Gastroesophageal sphincter (tissue), 4 donors: ENCODE results near the gene KMT2C. TPM values are rescaled to one million over a fixed set of nuclear protein-coding genes. Genes with fewer than 3 reads are reported as not detected.
"Not testable (repeated sequence)": the region's sequence is repeated elsewhere in the genome, so short reads cannot be mapped to it uniquely, and the experiment has no call there.

Experiments used
- ATAC-seq: fragments of 150-250 bp; one replicate; pipeline ENCODE4 v1.9.1; 2016; ENCODE audit warnings: mild to moderate bottlenecking, moderate library complexity
- H3K27ac ChIP-seq, 4 donors: fragments of 200-600 bp; sonication (generic) in 3 of 4; 1 replicate in 3 of 4; 2 replicates in 1 of 4; pipeline ENCODE4 v1.5.1; 2016 to 2019
- H3K27me3 ChIP-seq: fragments of 200-600 bp; sonication (generic); one replicate; pipeline ENCODE4 v1.5.1; 2019
- H3K36me3 ChIP-seq, 2 donors: fragments of 200-600 bp; sonication (generic); one replicate each; pipeline ENCODE4 v1.5.1; 2019; ENCODE audit warnings: control low read depth in 1 of 2
- H3K4me1 ChIP-seq, 3 donors: fragments of 200-600 bp; sonication (generic); 1 replicate in 2 of 3; 2 replicates in 1 of 3; pipeline ENCODE4 v1.5.1; 2016 to 2019; ENCODE audit warnings: control low read depth in 2 of 3
- H3K4me3 ChIP-seq, 2 donors: fragments of 200-600 bp; sonication (generic); one replicate each; pipeline ENCODE4 v1.5.1; 2019; ENCODE audit warnings: mild to moderate bottlenecking in 1 of 2, moderate library complexity in 1 of 2
- H3K9me3 ChIP-seq, 3 donors: fragments of 200-600 bp; sonication (generic); one replicate each; pipeline ENCODE4 v1.5.1; 2017 to 2019; ENCODE audit warnings: control low read depth in 2 of 3
- CTCF ChIP-seq, 4 experiments: fragments of 200-600 bp in 2 of 4; fragments of 450-650 bp in 2 of 4; sonication (generic) in 1 of 4; IDR thresholded peaks; one replicate each; pipeline ENCODE4 v1.5.1; 2017 to 2019; ENCODE audit warnings: antibody characterized with exemption in 4 of 4, mild to moderate bottlenecking in 2 of 4, moderate library complexity in 2 of 4
- EP300 ChIP-seq: sonication (generic); formaldehyde crosslinking; IDR thresholded peaks from one replicate; pipeline ENCODE4 v1.6.1; 2017; ENCODE audit warnings: antibody characterized with exemption, mild to moderate bottlenecking
- POLR2A ChIP-seq, 2 donors: fragments of 450-650 bp; IDR thresholded peaks; one replicate each; pipeline ENCODE4 v1.6.1; 2017; ENCODE audit warnings: antibody characterized with exemption in 2 of 2, mild to moderate bottlenecking in 2 of 2, moderate library complexity in 1 of 2
- POLR2AphosphoS5 ChIP-seq: sonication (generic); formaldehyde crosslinking; IDR thresholded peaks from one replicate; pipeline ENCODE4 v1.6.1; 2017; ENCODE audit warnings: antibody characterized with exemption
- WGBS, 2 donors: methylation state at CpG; one replicate each; pipeline ENCODE4 v1.1.5; 2018; ENCODE audit warnings: low coverage in 1 of 2; 5-methylcytosine and 5-hydroxymethylcytosine counted together
- total RNA-seq, 4 donors: library from RNA; depleted of rRNA; stranded (reverse); fragments of >200 nt; gene quantifications; one replicate each; pipeline ENCODE4 v1.1.0, GENCODE V29; 2016

The KMT2C gene
- total RNA-seq, 4 donors from 2014 or later, result 63.0 to 84.8 (median 75.5) TPM

GRCh38 chr7:152313217-152313616 is 122.6 kb downstream of the KMT2C start:
- TF ChIP-seq EP300 (no peak), POLR2A (IDR thresholded peaks at IDR 0.05) (no peak), CTCF (IDR thresholded peaks at IDR 0.05) (no peak), POLR2AphosphoS5 (no peak)
- no peak for ATAC-seq
- peaks cover 3 to 42% (median 12%) of the 10 kb centered on the region in 3 donors for H3K4me1 ChIP-seq

GRCh38 chr7:152312316-152312715 is 123.5 kb downstream of the KMT2C start:
- Histone ChIP-seq H3K4me3 (no peak overlapping the region), H3K36me3 (peaks cover 0 to 31% of the 10 kb centered on the region in 2 donors), H3K27me3 (no peaks in the 10 kb centered on the region), H3K27ac (no peak overlapping the region), H3K4me1 (peaks cover 3 to 42% (median 12%) of the 10 kb centered on the region in 3 donors), H3K9me3 (no peaks in the 10 kb centered on the region)
- TF ChIP-seq POLR2AphosphoS5 (no peak), POLR2A (IDR thresholded peaks at IDR 0.05) (no peak), EP300 (no peak), CTCF (IDR thresholded peaks at IDR 0.05) (no peak)
- WGBS, 2 donors, result 45 to 57% methylated on average over 2 of the region's 2 CpGs
- ATAC-seq, result no peak

More at GRCh38 chr7:152313217-152313616, 122.6 kb downstream of the KMT2C start:
- Histone ChIP-seq H3K27me3 (no peaks in the 10 kb centered on the region), H3K36me3 (peaks cover 0 to 22% of the 10 kb centered on the region in 2 donors), H3K4me3 (no peak overlapping the region), H3K9me3 (no peaks in the 10 kb centered on the region), H3K27ac (no peak overlapping the region)

- Histone ChIP-seq H3K9me3 (no peaks in the 10 kb centered on the region), H3K27ac (no peak overlapping the region), H3K36me3 (peaks cover 0 to 62% of the 10 kb centered on the region in 2 donors), H3K27me3 (no peaks in the 10 kb centered on the region), H3K4me1 (peaks cover 0 to 16% (median 0%) of the 10 kb centered on the region in 3 donors), H3K4me3 (no peak overlapping the region)
- TF ChIP-seq POLR2A (IDR thresholded peaks at IDR 0.05) (no peak), POLR2AphosphoS5 (no peak), CTCF (IDR thresholded peaks at IDR 0.05) (no peak), EP300 (no peak)
- ATAC-seq, result no peak
Measured at GRCh38 chr7:152307902-152308301, 127.9 kb downstream of the KMT2C start.

GRCh38 chr7:152299542-152300143 is 136.2 kb downstream of the KMT2C start:
- not testable (repeated sequence) for H3K4me1 ChIP-seq, H3K9me3 ChIP-seq, H3K27ac ChIP-seq, ATAC-seq, H3K4me3 ChIP-seq, H3K27me3 ChIP-seq
- peaks cover 0 to 34% of the 10 kb centered on the region in 2 donors for H3K36me3 ChIP-seq
- WGBS, 2 donors, result 83 to 93% methylated on average over 1 of the region's 2 CpGs

GRCh38 chr7:152292897-152293296 is 142.9 kb downstream of the KMT2C start:
- H3K27me3 ChIP-seq, result no peaks in the 10 kb centered on the region
- H3K36me3 ChIP-seq, result peaks cover 0 to 23% of the 10 kb centered on the region in 2 donors
- H3K27ac ChIP-seq, result no peak overlapping the region
- H3K9me3 ChIP-seq, result peaks cover 0 to 19% (median 0%) of the 10 kb centered on the region in 3 donors
- H3K4me3 ChIP-seq, result no peak overlapping the region
- TF ChIP-seq EP300 (no peak), POLR2AphosphoS5 (no peak), CTCF (IDR thresholded peaks at IDR 0.05) (no peak), POLR2A (IDR thresholded peaks at IDR 0.05) (no peak)
- 79 to 94% methylated on average over 2 of the region's 2 CpGs for WGBS, 2 donors
- ATAC-seq, result no peak
- H3K4me1 ChIP-seq, result no peaks in the 10 kb centered on the region

- 100% methylated on average over 2 of the region's 3 CpGs; no CpG with 5 or more reads in 1 of the 2 donors for WGBS, 2 donors
- not testable (repeated sequence) for H3K4me1 ChIP-seq, H3K27me3 ChIP-seq, H3K27ac ChIP-seq, ATAC-seq, H3K4me3 ChIP-seq, H3K36me3 ChIP-seq
- peaks cover 0 to 19% (median 0%) of the 10 kb centered on the region in 3 donors for H3K9me3 ChIP-seq
Measured at GRCh38 chr7:152286972-152287371, 148.8 kb downstream of the KMT2C start.

- H3K9me3 ChIP-seq, result peaks cover 0 to 19% (median 0%) of the 10 kb centered on the region in 3 donors
- H3K36me3 ChIP-seq, H3K4me1 ChIP-seq, ATAC-seq, H3K4me3 ChIP-seq, H3K27ac ChIP-seq, H3K27me3 ChIP-seq: not testable (repeated sequence)
Measured at GRCh38 chr7:152286219-152286618, 149.6 kb downstream of the KMT2C start.

GRCh38 chr7:152284998-152285397 is 150.8 kb downstream of the KMT2C start:
- 60 to 73% methylated on average over 3 of the region's 3 CpGs for WGBS, 2 donors
- not testable (repeated sequence) for H3K27me3 ChIP-seq, H3K36me3 ChIP-seq, H3K27ac ChIP-seq, H3K4me3 ChIP-seq, H3K4me1 ChIP-seq
- H3K9me3 ChIP-seq, result peaks cover 0 to 19% (median 0%) of the 10 kb centered on the region in 3 donors
- peak; percentile 34 for ATAC-seq

- not testable (repeated sequence) for H3K9me3 ChIP-seq, H3K4me3 ChIP-seq, ATAC-seq, H3K36me3 ChIP-seq, H3K4me1 ChIP-seq, H3K27ac ChIP-seq, H3K27me3 ChIP-seq
- 89 to 97% methylated on average over 2 of the region's 2 CpGs for WGBS, 2 donors
Measured at GRCh38 chr7:152277687-152278086, 158.1 kb downstream of the KMT2C start.
